ENCODE measurements around the gene LLGL1. TPM values are rescaled to one million over a fixed set of nuclear protein-coding genes. Genes with fewer than 3 reads are reported as not detected.

LLGL1 gene
- total and polyA plus RNA-seq, 2 donors (not counting 1 experiment from before 2014, with no cell fraction given), result 14.9 to 15.2 TPM

- DNase-seq (no peak), ATAC-seq (ENCODE audit: low read depth) (no peak)
- Histone ChIP-seq H3K4me3 (ENCODE audit: control extremely low read depth in 1 of 5, extremely low read depth in 1 of 5, insufficient read depth in 1 of 5, low read depth in 2 of 5, low read length in 4 of 5) (no peak overlapping the region), H2AFZ (ENCODE audit: insufficient read depth, low read depth, low read length, poor library complexity, severe bottlenecking) (no peak overlapping the region), H3K9ac (ENCODE audit: low read length) (no peak overlapping the region), H3K9me3 (ENCODE audit: control extremely low read depth in 1 of 3, control insufficient read depth in 2 of 3, insufficient read depth in 1 of 3, low read length in 2 of 3) (no peaks in the 10 kb centered on the region), H3K36me3 (replicated peaks in 1 of 2; ENCODE audit: control extremely low read depth in 1 of 2, control insufficient read depth in 1 of 2, extremely low read depth in 1 of 2, insufficient read depth in 2 of 2, low read length in 1 of 2) (peaks cover 7 to 44% of the 10 kb centered on the region in 2 experiments), H4K20me1 (ENCODE audit: control insufficient read depth, insufficient read depth, low read length, poor library complexity, severe bottlenecking) (peaks cover 94% of the 10 kb centered on the region), H3K27ac (ENCODE audit: low read length in 2 of 2) (no peak overlapping the region), H3K79me2 (ENCODE audit: control insufficient read depth, insufficient read depth, low read length) (peaks cover 96% of the 10 kb centered on the region), H3K4me2 (replicated peaks; ENCODE audit: low read depth, low read length, poor library complexity, severe bottlenecking) (no peak overlapping the region), H3K27me3 (replicated peaks in 1 of 4; ENCODE audit: control extremely low read depth in 1 of 4, control insufficient read depth in 3 of 4, insufficient read depth in 4 of 4, low read length in 3 of 4) (no peaks in the 10 kb centered on the region), H3K4me1 (ENCODE audit: control insufficient read depth in 2 of 2, insufficient read depth in 2 of 2, low read length in 2 of 2) (peaks cover 35 to 49% of the 10 kb centered on the region in 2 donors)
- WGBS (ENCODE audit: insufficient coverage), result 70% methylated on average over 2 of the region's 3 CpGs
- CTCF ChIA-PET, result interaction anchor here (1.2 kb wide), 1 partner anchor 48 kb away, joined by 6 read pairs; no protein-coding TSS in a partner anchor
- Mint-ChIP-seq H3K27me3 (no peaks in the 10 kb centered on the region), H3K27ac (no peak overlapping the region), H3K9me3 (ENCODE audit: insufficient read depth) (no peaks in the 10 kb centered on the region), H3K4me1 (peaks cover 68% of the 10 kb centered on the region), H3K4me3 (no peak overlapping the region)
- POLR2A ChIA-PET, result no interaction called here
- intact Hi-C loops (cut with micrococcal nuclease), result no loop called here
- TF ChIP-seq EZH2 (IDR thresholded peaks at IDR 0.05; ENCODE audit: borderline replicate concordance, insufficient read depth, low read depth, low read length, poor library complexity, severe bottlenecking) (no peak), CTCF (IDR thresholded peaks at IDR 0.05) (no peak)
These were observed 34.7 kb upstream of the LLGL1 start for GRCh38 chr17:18190628-18191235.

- Histone ChIP-seq H3K4me3 (ENCODE audit: control extremely low read depth in 1 of 5, extremely low read depth in 1 of 5, insufficient read depth in 1 of 5, low read depth in 2 of 5, low read length in 4 of 5) (no peak overlapping the region), H3K4me1 (ENCODE audit: control insufficient read depth in 2 of 2, insufficient read depth in 2 of 2, low read length in 2 of 2) (peaks cover 30 to 44% of the 10 kb centered on the region in 2 donors), H3K4me2 (replicated peaks; ENCODE audit: low read depth, low read length, poor library complexity, severe bottlenecking) (no peak overlapping the region), H3K79me2 (ENCODE audit: control insufficient read depth, insufficient read depth, low read length) (peaks cover 96% of the 10 kb centered on the region), H3K36me3 (replicated peaks in 1 of 2; ENCODE audit: control extremely low read depth in 1 of 2, control insufficient read depth in 1 of 2, extremely low read depth in 1 of 2, insufficient read depth in 2 of 2, low read length in 1 of 2) (peaks cover 7 to 48% of the 10 kb centered on the region in 2 experiments), H3K27me3 (replicated peaks in 1 of 4; ENCODE audit: control extremely low read depth in 1 of 4, control insufficient read depth in 3 of 4, insufficient read depth in 4 of 4, low read length in 3 of 4) (no peaks in the 10 kb centered on the region), H4K20me1 (ENCODE audit: control insufficient read depth, insufficient read depth, low read length, poor library complexity, severe bottlenecking) (peaks cover 94% of the 10 kb centered on the region), H3K9ac (ENCODE audit: low read length) (no peak overlapping the region), H3K9me3 (ENCODE audit: control extremely low read depth in 1 of 3, control insufficient read depth in 2 of 3, insufficient read depth in 1 of 3, low read length in 2 of 3) (no peaks in the 10 kb centered on the region), H2AFZ (ENCODE audit: insufficient read depth, low read depth, low read length, poor library complexity, severe bottlenecking) (no peak overlapping the region), H3K27ac (ENCODE audit: low read length in 2 of 2) (no peak overlapping the region)
- Mint-ChIP-seq H3K27me3 (no peaks in the 10 kb centered on the region), H3K9me3 (ENCODE audit: insufficient read depth) (no peaks in the 10 kb centered on the region), H3K27ac (no peak overlapping the region), H3K4me3 (no peak overlapping the region), H3K4me1 (peaks cover 63% of the 10 kb centered on the region)
- DNase-seq (no peak), ATAC-seq (ENCODE audit: low read depth) (no peak)
- ChIA-PET POLR2A (no interaction called here), CTCF (interaction anchor here (1.2 kb wide), 1 partner anchor 48 kb away, joined by 6 read pairs; no protein-coding TSS in a partner anchor)
- intact Hi-C loops (cut with micrococcal nuclease), result no loop called here
- TF ChIP-seq CTCF (IDR thresholded peaks at IDR 0.05) (no peak), EZH2 (IDR thresholded peaks at IDR 0.05; ENCODE audit: borderline replicate concordance, insufficient read depth, low read depth, low read length, poor library complexity, severe bottlenecking) (no peak)
- 89% methylated on average over 2 of the region's 3 CpGs for WGBS (ENCODE audit: insufficient coverage)
These were observed 34.2 kb upstream of the LLGL1 start for GRCh38 chr17:18191236-18191667.

All from B cell (primary cell).